Smooth muscle cell (in vitro differentiated cells): ENCODE data around the gene MRPL10. TPM values are rescaled to one million over a fixed set of nuclear protein-coding genes. Genes with fewer than 3 reads are reported as not detected.

Source experiments
- DNase-seq: peaks from one replicate; lab custom pipeline; 2025; ENCODE audit not compliant: unreplicated experiment; lab: John Stamatoyannopoulos, UW
- H2AFZ ChIP-seq: fragments of 200-600 bp; sonication (generic); 2 replicates; pipeline ENCODE4 v1.6.0; 2016; ENCODE audit warnings: antibody characterized with exemption, low read depth, mild to moderate bottlenecking
- H3F3A ChIP-seq: fragments of 200-600 bp; sonication (generic); 2 replicates; pipeline ENCODE4 v1.6.0; 2017; ENCODE audit warnings: antibody characterized with exemption, low read depth
- H3K27ac ChIP-seq: fragments of 200-600 bp; sonication (generic); 2 replicates; pipeline ENCODE4 v1.5.1; 2016; ENCODE audit warnings: low read depth, mild to moderate bottlenecking
- H3K27me3 ChIP-seq: fragments of 200-600 bp; sonication (generic); 2 replicates; pipeline ENCODE4 v1.6.1; 2016; ENCODE audit warnings: low read depth, mild to moderate bottlenecking
- H3K36me3 ChIP-seq: fragments of 200-600 bp; sonication (generic); 2 replicates; pipeline ENCODE4 v1.5.1; 2016; ENCODE audit warnings: low read depth
- H3K4me1 ChIP-seq: fragments of 200-600 bp; sonication (generic); 2 replicates; pipeline ENCODE4 v1.5.1; 2016; ENCODE audit warnings: low read depth
- H3K4me2 ChIP-seq: fragments of 200-600 bp; sonication (generic); 2 replicates; pipeline ENCODE4 v1.6.0; 2016; ENCODE audit warnings: mild to moderate bottlenecking
- H3K4me3 ChIP-seq: fragments of 200-600 bp; sonication (generic); 2 replicates; pipeline ENCODE4 v1.5.1; 2016; ENCODE audit warnings: mild to moderate bottlenecking
- H3K79me2 ChIP-seq: fragments of 200-600 bp; sonication (generic); 2 replicates; pipeline ENCODE4 v1.6.0; 2016; ENCODE audit warnings: low read depth, mild to moderate bottlenecking
- H3K9ac ChIP-seq: fragments of 200-600 bp; sonication (generic); 2 replicates; pipeline ENCODE4 v1.6.0; 2016; ENCODE audit warnings: low read depth
- H3K9me3 ChIP-seq: fragments of 200-600 bp; sonication (generic); replicated peaks from 2 replicates; pipeline ENCODE4 v1.5.1; 2016; ENCODE audit warnings: low read depth
- H4K20me1 ChIP-seq: fragments of 200-600 bp; sonication (generic); 2 replicates; pipeline ENCODE4 v1.6.0; 2016; ENCODE audit warnings: low read depth
- WGBS: methylation state at CpG from one replicate; pipeline ENCODE4 v1.1.7; 2016; ENCODE audit warnings: low lambda C conversion rate; 5-methylcytosine and 5-hydroxymethylcytosine counted together
- polyA plus RNA-seq: library from polyadenylated mRNA; unstranded; fragments of >200 nt; fragmentation: Nextera tagmentation; extraction: Ambion mirVana; gene quantifications from 2 replicates; pipeline ENCODE4 v1.2.1, GENCODE V29; 2016
- total RNA-seq: library from RNA; depleted of rRNA; stranded (reverse); fragments of >200 nt; gene quantifications from 2 replicates; pipeline ENCODE4 v1.2.3, GENCODE V29; 2014
- TF ChIP-seq, protein P1 (sequence below): fragments of 200-600 bp; sonication (generic); IDR thresholded peaks from 2 replicates; pipeline ENCODE4 v1.5.1; 2017; ENCODE audit warnings: borderline replicate concordance, mild to moderate bottlenecking, antibody characterized with exemption; ENCODE audit not compliant: insufficient read depth, poor library complexity, severe bottlenecking

MRPL10 gene
- total and polyA plus RNA-seq, 2 experiments from 2014 or later, result 24.0 to 36.6 TPM

DNA sequence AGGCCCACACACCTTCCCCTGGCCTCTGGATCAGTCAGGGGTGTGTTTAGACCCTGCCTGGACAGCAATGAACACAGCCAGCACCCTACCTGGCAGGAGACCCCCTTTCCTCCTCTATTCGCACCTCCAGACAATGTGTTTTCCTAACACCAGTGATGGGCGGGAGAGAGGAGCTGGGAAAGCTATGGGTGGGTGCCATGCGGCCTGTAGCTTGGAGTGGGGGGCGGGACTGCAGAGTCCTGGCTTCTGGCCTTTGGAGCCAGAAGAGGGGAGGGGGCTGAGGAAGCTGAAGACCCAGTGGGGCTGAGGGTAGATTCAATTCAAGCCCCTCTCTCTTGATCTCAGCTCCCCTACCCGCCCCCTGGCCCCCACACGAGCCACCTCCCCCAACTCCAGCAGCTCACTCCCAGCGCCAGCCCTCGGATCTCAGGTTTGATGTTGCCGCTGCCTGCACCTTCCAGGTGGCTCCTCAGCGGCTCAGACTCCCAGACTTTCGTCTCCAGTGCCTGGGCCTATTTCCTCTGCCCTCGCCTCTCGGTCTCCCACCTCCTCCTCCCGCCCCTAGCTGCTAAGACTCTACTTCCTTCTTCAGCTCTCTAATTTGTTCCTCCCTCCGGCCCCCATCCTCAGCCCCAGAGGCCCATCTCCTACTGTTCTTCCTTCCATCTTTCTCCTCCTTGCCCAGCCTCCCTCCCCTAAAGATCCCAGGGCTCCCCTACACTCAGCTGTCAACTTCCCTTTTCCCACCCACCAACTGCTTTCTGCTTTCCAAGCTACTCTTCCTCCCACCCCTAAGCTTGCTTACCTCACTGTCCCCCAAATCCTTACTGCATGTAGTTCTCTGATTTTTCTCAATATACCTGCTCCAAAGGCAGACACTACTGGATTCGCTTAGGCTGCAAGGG lies 26.5 kb upstream of the MRPL10 start:
- no peak for DNase-seq
- no peak overlapping the region for H3K9ac ChIP-seq
- TF ChIP-seq, protein P1, sequence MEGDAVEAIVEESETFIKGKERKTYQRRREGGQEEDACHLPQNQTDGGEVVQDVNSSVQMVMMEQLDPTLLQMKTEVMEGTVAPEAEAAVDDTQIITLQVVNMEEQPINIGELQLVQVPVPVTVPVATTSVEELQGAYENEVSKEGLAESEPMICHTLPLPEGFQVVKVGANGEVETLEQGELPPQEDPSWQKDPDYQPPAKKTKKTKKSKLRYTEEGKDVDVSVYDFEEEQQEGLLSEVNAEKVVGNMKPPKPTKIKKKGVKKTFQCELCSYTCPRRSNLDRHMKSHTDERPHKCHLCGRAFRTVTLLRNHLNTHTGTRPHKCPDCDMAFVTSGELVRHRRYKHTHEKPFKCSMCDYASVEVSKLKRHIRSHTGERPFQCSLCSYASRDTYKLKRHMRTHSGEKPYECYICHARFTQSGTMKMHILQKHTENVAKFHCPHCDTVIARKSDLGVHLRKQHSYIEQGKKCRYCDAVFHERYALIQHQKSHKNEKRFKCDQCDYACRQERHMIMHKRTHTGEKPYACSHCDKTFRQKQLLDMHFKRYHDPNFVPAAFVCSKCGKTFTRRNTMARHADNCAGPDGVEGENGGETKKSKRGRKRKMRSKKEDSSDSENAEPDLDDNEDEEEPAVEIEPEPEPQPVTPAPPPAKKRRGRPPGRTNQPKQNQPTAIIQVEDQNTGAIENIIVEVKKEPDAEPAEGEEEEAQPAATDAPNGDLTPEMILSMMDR, result no peak
- 58% methylated on average over 16 of the region's 16 CpGs for WGBS
- no peaks in the 10 kb centered on the region for H3K9me3 ChIP-seq
- no peaks in the 10 kb centered on the region for H3K4me1 ChIP-seq
- no peak overlapping the region for H2AFZ ChIP-seq
- H3K36me3 ChIP-seq, result no peaks in the 10 kb centered on the region
- no peak overlapping the region for H3K4me2 ChIP-seq
- H4K20me1 ChIP-seq, result no peaks in the 10 kb centered on the region
- no peaks in the 10 kb centered on the region for H3F3A ChIP-seq
- no peaks in the 10 kb centered on the region for H3K79me2 ChIP-seq
- no peak overlapping the region for H3K27ac ChIP-seq
- no peaks in the 10 kb centered on the region for H3K27me3 ChIP-seq
- H3K4me3 ChIP-seq, result no peak overlapping the region

DNA sequence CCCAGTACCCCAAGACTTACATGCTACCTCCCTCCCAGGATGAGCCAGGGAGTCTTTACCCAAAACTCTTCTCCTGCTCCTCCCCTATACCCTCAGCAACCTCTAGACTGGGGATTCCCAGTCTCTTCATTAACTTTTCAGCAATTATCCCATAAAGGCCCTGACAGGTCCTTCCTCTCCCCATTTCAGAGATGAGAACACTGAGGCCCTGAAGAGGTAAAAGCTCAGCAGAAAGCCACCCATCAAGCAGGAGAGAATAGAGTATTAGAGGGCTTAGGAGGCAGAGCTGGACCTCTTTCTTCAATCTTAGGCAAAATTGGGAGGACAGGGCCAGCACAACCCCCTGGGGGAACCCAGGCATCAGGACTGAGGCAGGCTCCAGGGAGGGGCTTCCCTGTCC lies 25.5 kb upstream of the MRPL10 start:
- H3K4me3 ChIP-seq, result no peak overlapping the region
- peaks cover 6% of the 10 kb centered on the region for H3K4me1 ChIP-seq
- H3K9me3 ChIP-seq, result no peaks in the 10 kb centered on the region
- H3K79me2 ChIP-seq, result no peaks in the 10 kb centered on the region
- no peak overlapping the region for H3K27ac ChIP-seq
- no peak overlapping the region for H3K4me2 ChIP-seq
- no peak overlapping the region for H3K9ac ChIP-seq
- H3K36me3 ChIP-seq, result no peaks in the 10 kb centered on the region
- H3F3A ChIP-seq, result no peaks in the 10 kb centered on the region
- TF ChIP-seq, protein P1, result no peak
- no peak for DNase-seq
- H2AFZ ChIP-seq, result no peak overlapping the region
- no peaks in the 10 kb centered on the region for H3K27me3 ChIP-seq
- no peaks in the 10 kb centered on the region for H4K20me1 ChIP-seq

DNA sequence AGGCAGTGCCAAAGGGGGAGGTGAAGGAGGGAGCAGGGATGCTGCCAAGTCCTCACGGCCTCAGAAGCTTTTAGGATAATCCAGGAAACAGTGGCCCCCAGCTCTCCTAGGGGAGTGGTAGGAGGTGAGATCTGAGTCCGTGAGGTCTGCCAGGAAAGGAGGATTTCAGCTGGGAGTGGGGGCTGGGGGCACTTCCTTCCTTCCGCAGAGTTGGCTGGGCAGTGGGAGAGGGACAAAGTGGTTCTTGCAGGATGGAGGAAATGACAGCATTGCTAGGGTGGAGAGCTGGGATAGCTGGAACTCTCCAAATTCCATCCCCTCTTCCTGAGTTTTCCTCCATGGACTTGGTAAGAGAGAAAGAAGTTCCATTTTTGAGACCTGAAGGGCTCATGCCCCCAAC lies 24.4 kb upstream of the MRPL10 start:
- Histone ChIP-seq H3K27ac (no peak overlapping the region), H4K20me1 (no peaks in the 10 kb centered on the region), H3K9ac (no peak overlapping the region), H3K36me3 (no peaks in the 10 kb centered on the region), H3F3A (no peaks in the 10 kb centered on the region), H3K27me3 (no peaks in the 10 kb centered on the region), H3K79me2 (peaks cover under 1% of the 10 kb centered on the region), H2AFZ (no peak overlapping the region), H3K4me1 (peaks cover 11% of the 10 kb centered on the region), H3K4me2 (no peak overlapping the region), H3K9me3 (no peaks in the 10 kb centered on the region), H3K4me3 (no peak overlapping the region)
- DNase-seq, result no peak
- TF ChIP-seq, protein P1, result no peak
- 45% methylated on average over 3 of the region's 3 CpGs for WGBS

DNA sequence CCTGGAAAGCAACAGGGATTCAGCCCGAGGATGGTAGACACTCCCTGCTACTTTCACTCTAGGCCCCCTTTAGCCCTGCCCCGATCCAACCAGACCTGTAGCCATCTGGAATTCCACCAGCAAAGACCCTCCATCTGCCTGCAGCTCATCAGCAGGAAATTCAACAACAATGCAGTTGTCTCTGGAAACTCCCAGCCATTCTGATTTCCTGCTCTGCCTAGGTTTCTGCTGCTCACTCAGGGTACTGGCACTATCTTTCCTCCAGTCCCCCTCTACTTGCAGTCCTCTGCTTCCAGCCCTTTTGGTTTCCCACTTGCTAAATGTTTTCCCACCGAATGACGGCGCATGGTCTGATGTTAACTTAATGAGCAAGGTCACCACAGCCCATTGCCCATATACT lies 22.3 kb upstream of the MRPL10 start:
- no peaks in the 10 kb centered on the region for H3K9me3 ChIP-seq
- H3K9ac ChIP-seq, result no peak overlapping the region
- peaks cover 20% of the 10 kb centered on the region for H3K79me2 ChIP-seq
- no peak overlapping the region for H3K4me2 ChIP-seq
- TF ChIP-seq, protein P1, result no peak
- no peak for DNase-seq
- no peaks in the 10 kb centered on the region for H3K36me3 ChIP-seq
- no peaks in the 10 kb centered on the region for H3K27me3 ChIP-seq
- H3F3A ChIP-seq, result peaks cover 5% of the 10 kb centered on the region
- H3K27ac ChIP-seq, result no peak overlapping the region
- peaks cover 19% of the 10 kb centered on the region for H4K20me1 ChIP-seq
- H3K4me1 ChIP-seq, result peaks cover 17% of the 10 kb centered on the region
- 75% methylated on average over 5 of the region's 5 CpGs for WGBS
- no peak overlapping the region for H3K4me3 ChIP-seq
- H2AFZ ChIP-seq, result no peak overlapping the region
